OCI-LY1 (cell line): ENCODE results near the gene PPP5C.

ENCODE experiments used
- H2AFZ ChIP-seq: fragments of 200-600 bp; sonication (generic), shearing (Covaris generic); 2 replicates; pipeline ENCODE4 v1.6.0; 2014; ENCODE audit warnings: antibody characterized with exemption, mild to moderate bottlenecking, low read length
- H3F3A ChIP-seq: fragments of 200-600 bp; sonication (generic), shearing (Covaris generic); 2 replicates; pipeline ENCODE4 v1.6.0; 2014; ENCODE audit warnings: mild to moderate bottlenecking, antibody characterized with exemption, low read length, moderate library complexity; ENCODE audit not compliant: insufficient read depth
- H3K27ac ChIP-seq: fragments of 200-600 bp; sonication (generic); 2 replicates; pipeline ENCODE4 v1.5.1; 2014; ENCODE audit warnings: low read length, mixed run types, mild to moderate bottlenecking, low read depth; ENCODE audit not compliant: poor library complexity, severe bottlenecking
- H3K27me3 ChIP-seq: fragments of 200-600 bp; sonication (generic); 2 replicates; pipeline ENCODE4 v1.6.0; 2014; ENCODE audit warnings: antibody characterized with exemption, mild to moderate bottlenecking, low read length, moderate library complexity; ENCODE audit not compliant: insufficient read depth
- H3K36me3 ChIP-seq: fragments of 200-600 bp; sonication (generic); 2 replicates; pipeline ENCODE4 v1.6.1; 2014; ENCODE audit warnings: mild to moderate bottlenecking, antibody characterized with exemption, low read length, moderate library complexity, mixed read lengths; ENCODE audit not compliant: insufficient read depth
- H3K4me1 ChIP-seq: fragments of 200-600 bp; sonication (generic); 2 replicates; pipeline ENCODE4 v1.5.1; 2014; ENCODE audit warnings: mild to moderate bottlenecking, low read length, moderate library complexity; ENCODE audit not compliant: insufficient read depth, severe bottlenecking
- H3K4me2 ChIP-seq: fragments of 200-600 bp; sonication (generic), shearing (Covaris generic); 2 replicates; pipeline ENCODE4 v1.6.1; 2014; ENCODE audit warnings: low read length
- H3K4me3 ChIP-seq: fragments of 200-600 bp; sonication (generic); 2 replicates; pipeline ENCODE4 v1.5.1; 2014; ENCODE audit warnings: low read length, low read depth, mild to moderate bottlenecking, mixed read lengths; ENCODE audit not compliant: poor library complexity, severe bottlenecking
- H3K79me2 ChIP-seq: fragments of 200-600 bp; shearing (Covaris generic); 2 replicates; pipeline ENCODE4 v1.6.1; 2016; ENCODE audit warnings: mixed run types, low read length, mixed read lengths; ENCODE audit not compliant: insufficient read depth
- H3K9ac ChIP-seq: fragments of 200-600 bp; sonication (generic), shearing (Covaris generic); 2 replicates; pipeline ENCODE4 v1.6.1; 2014; ENCODE audit warnings: mild to moderate bottlenecking, low read length, mixed read lengths
- H3K9me2 ChIP-seq: fragments of 200-600 bp; sonication (generic), shearing (Covaris generic); 2 replicates; pipeline ENCODE4 v1.6.1; 2014; ENCODE audit warnings: low read depth, mild to moderate bottlenecking, low read length, mixed read lengths
- H3K9me3 ChIP-seq: fragments of 200-600 bp; shearing (Covaris generic); 2 replicates; pipeline ENCODE4 v1.6.1; 2014; ENCODE audit warnings: low read length, mixed read lengths
- H4K20me1 ChIP-seq: fragments of 200-600 bp; sonication (generic), shearing (Covaris generic); 2 replicates; pipeline ENCODE4 v1.6.0; 2016; ENCODE audit warnings: mild to moderate bottlenecking, low read length; ENCODE audit not compliant: insufficient read depth
- CTCF ChIP-seq: fragments of 200-600 bp; sonication (generic), shearing (Covaris generic); IDR thresholded peaks from 2 replicates; pipeline ENCODE4 v1.5.1; 2017; ENCODE audit warnings: mild to moderate bottlenecking, antibody characterized with exemption, low read length, moderate library complexity, mixed read lengths
- EZH2 ChIP-seq: fragments of 200-600 bp; sonication (generic), shearing (Covaris generic); IDR thresholded peaks from 2 replicates; pipeline ENCODE4 v1.8.0; 2017; ENCODE audit warnings: borderline replicate concordance, mixed run types, mild to moderate bottlenecking, antibody characterized with exemption, low read length, moderate library complexity, mixed read lengths

PPP5C gene

GRCh38 chr19:46367426-46367825 lies 20.5 kb downstream of the PPP5C start:
- H3F3A ChIP-seq: no peaks in the 10 kb centered on the region; the same call in 1 of the 2 replicates

GRCh38 chr19:46368116-46368515 lies 21.2 kb downstream of the PPP5C start:
- H3K36me3 ChIP-seq: peaks cover 59% of the 10 kb centered on the region
- no peaks in the 10 kb centered on the region for H3K9me2 ChIP-seq
- no peaks in the 10 kb centered on the region; the same call in 1 of the 2 replicates for H3F3A ChIP-seq
- no peaks in the 10 kb centered on the region for H3K9me3 ChIP-seq
- H3K27me3 ChIP-seq: no peaks in the 10 kb centered on the region
- H3K79me2 ChIP-seq: peaks cover 5% of the 10 kb centered on the region
- no peak overlapping the region for H3K27ac ChIP-seq
- H3K4me1 ChIP-seq: peaks cover 17% of the 10 kb centered on the region
- no peak overlapping the region for H3K4me2 ChIP-seq
- TF ChIP-seq CTCF (no peak), EZH2 (no peak)
- H4K20me1 ChIP-seq: no peaks in the 10 kb centered on the region
- H2AFZ ChIP-seq: no peak overlapping the region
- no peak overlapping the region for H3K4me3 ChIP-seq
- H3K9ac ChIP-seq: no peak overlapping the region

More at GRCh38 chr19:46367426-46367825, 20.5 kb downstream of the PPP5C start:
- H2AFZ ChIP-seq: no peak overlapping the region
- no peaks in the 10 kb centered on the region for H3K9me2 ChIP-seq
- no peak overlapping the region for H3K9ac ChIP-seq
- no peak overlapping the region for H3K27ac ChIP-seq
- H3K79me2 ChIP-seq: peaks cover 5% of the 10 kb centered on the region
- H3K4me2 ChIP-seq: no peak overlapping the region
- peaks cover 56% of the 10 kb centered on the region for H3K36me3 ChIP-seq
- H4K20me1 ChIP-seq: no peaks in the 10 kb centered on the region
- H3K9me3 ChIP-seq: no peaks in the 10 kb centered on the region
- TF ChIP-seq EZH2: no peak
- TF ChIP-seq CTCF: no peak
- H3K27me3 ChIP-seq: no peaks in the 10 kb centered on the region
- no peak overlapping the region for H3K4me3 ChIP-seq
- H3K4me1 ChIP-seq: peaks cover 17% of the 10 kb centered on the region

GRCh38 chr19:46369817-46370216 lies 22.9 kb downstream of the PPP5C start:
- no peak overlapping the region for H3K4me2 ChIP-seq
- H3K79me2 ChIP-seq: peaks cover 5% of the 10 kb centered on the region; the same call in 1 of the 2 replicates
- TF ChIP-seq EZH2 (no peak), CTCF (no peak)
- H3F3A ChIP-seq: no peaks in the 10 kb centered on the region; the same call in 1 of the 2 replicates
- no peaks in the 10 kb centered on the region for H4K20me1 ChIP-seq
- peaks cover 45% of the 10 kb centered on the region for H3K36me3 ChIP-seq
- H3K4me1 ChIP-seq: peaks cover 17% of the 10 kb centered on the region
- H3K27ac ChIP-seq: no peak overlapping the region
- no peaks in the 10 kb centered on the region for H3K27me3 ChIP-seq
- no peaks in the 10 kb centered on the region for H3K9me2 ChIP-seq
- H3K4me3 ChIP-seq: no peak overlapping the region
- H3K9ac ChIP-seq: no peak overlapping the region
- no peaks in the 10 kb centered on the region for H3K9me3 ChIP-seq
- no peak overlapping the region for H2AFZ ChIP-seq
